Astrocyte (in vitro differentiated cells and primary cell): ENCODE measurements around the gene ACTN4. TPM values are rescaled to one million over a fixed set of nuclear protein-coding genes. Genes with fewer than 3 reads are reported as not detected.

Source experiments
- DNase-seq: peaks from one replicate; pipeline ENCODE4 v3.0.0-alpha.2; 2010; ENCODE audit warnings: low read depth
- FAIRE-seq: peaks from 2 replicates; lab custom pipeline; 2011; peaks lifted over from hg19 to GRCh38; lab: Jason Lieb, UNC
- H2AFZ ChIP-seq: 2 replicates; pipeline ENCODE4 v1.6.0; 2012; ENCODE audit warnings: low read depth, low read length, inconsistent platforms
- H3K27ac ChIP-seq: 2 replicates; pipeline ENCODE4 v1.5.1; 2011; ENCODE audit warnings: low read depth, low read length, inconsistent platforms
- H3K27me3 ChIP-seq: 2 replicates; pipeline ENCODE4 v1.6.0; 2011; ENCODE audit warnings: low read length, inconsistent platforms; ENCODE audit not compliant: insufficient read depth
- H3K36me3 ChIP-seq: 2 replicates; pipeline ENCODE4 v1.5.1; 2011; ENCODE audit warnings: low read length, inconsistent platforms; ENCODE audit not compliant: insufficient read depth
- H3K4me1 ChIP-seq: 2 replicates; pipeline ENCODE4 v1.5.1; 2011; ENCODE audit warnings: low read length, inconsistent platforms; ENCODE audit not compliant: insufficient read depth
- H3K4me2 ChIP-seq: 2 replicates; pipeline ENCODE4 v1.6.0; 2012; ENCODE audit warnings: low read length, inconsistent platforms
- H3K4me3 ChIP-seq: 2 replicates; pipeline ENCODE4 v1.5.1; 2011; ENCODE audit warnings: low read depth, mild to moderate bottlenecking, low read length, inconsistent platforms; ENCODE audit not compliant: insufficient read depth
- H3K79me2 ChIP-seq: 2 replicates; pipeline ENCODE4 v1.6.0; 2012; ENCODE audit warnings: mild to moderate bottlenecking, low read length, inconsistent platforms; ENCODE audit not compliant: insufficient read depth
- H3K9ac ChIP-seq: 2 replicates; pipeline ENCODE4 v1.6.0; 2012; ENCODE audit warnings: mild to moderate bottlenecking, low read length, inconsistent platforms
- H3K9me3 ChIP-seq: 2 replicates; pipeline ENCODE4 v1.5.1; 2012; ENCODE audit warnings: low read depth, mild to moderate bottlenecking, low read length, inconsistent platforms; ENCODE audit not compliant: insufficient read depth
- H4K20me1 ChIP-seq: 2 replicates; pipeline ENCODE4 v1.6.0; 2012; ENCODE audit warnings: low read length, inconsistent platforms; ENCODE audit not compliant: insufficient read depth
- H3K27ac Mint-ChIP-seq: one replicate; pipeline ENCODE4 v1.8.0; 2021; ENCODE audit warnings: mild to moderate bottlenecking, mixed read lengths; ENCODE audit not compliant: unreplicated experiment
- H3K27me3 Mint-ChIP-seq: one replicate; pipeline ENCODE4 v1.8.0; 2021; ENCODE audit warnings: low read depth, mixed read lengths; ENCODE audit not compliant: unreplicated experiment
- H3K36me3 Mint-ChIP-seq: one replicate; pipeline ENCODE4 v1.8.0; 2021; ENCODE audit warnings: low read depth, mixed read lengths; ENCODE audit not compliant: unreplicated experiment
- H3K4me1 Mint-ChIP-seq: one replicate; pipeline ENCODE4 v1.8.0; 2021; ENCODE audit warnings: low read depth, mixed read lengths; ENCODE audit not compliant: unreplicated experiment
- H3K4me3 Mint-ChIP-seq: one replicate; pipeline ENCODE4 v1.8.0; 2021; ENCODE audit warnings: mild to moderate bottlenecking, moderate library complexity, mixed read lengths; ENCODE audit not compliant: unreplicated experiment
- H3K9me3 Mint-ChIP-seq: one replicate; pipeline ENCODE4 v1.8.0; 2021; ENCODE audit warnings: mild to moderate bottlenecking, mixed read lengths; ENCODE audit not compliant: unreplicated experiment
- EZH2 ChIP-seq: IDR thresholded peaks from 2 replicates; pipeline ENCODE4 v1.6.1; 2012; ENCODE audit warnings: mild to moderate bottlenecking, low read length, inconsistent platforms; ENCODE audit not compliant: insufficient read depth
- total RNA-seq: library from RNA; stranded (reverse); gene quantifications from 2 replicates; pipeline ENCODE4 v1.2.1, GENCODE V29; 2021
- TF ChIP-seq, protein P1 (sequence below): IDR thresholded peaks from 2 replicates; pipeline ENCODE4 v1.5.1; 2011; ENCODE audit warnings: low read depth, mild to moderate bottlenecking, inconsistent platforms, low read length, moderate library complexity; ENCODE audit not compliant: insufficient read depth

The ACTN4 gene
- total RNA-seq, 1 donor from 2014 or later = 879 TPM

- Mint-ChIP-seq H3K27ac (no peak overlapping the region), H3K9me3 (no peaks in the 10 kb centered on the region), H3K36me3 (peaks cover 27% of the 10 kb centered on the region), H3K4me3 (no peak overlapping the region), H3K4me1 (peaks cover 3% of the 10 kb centered on the region), H3K27me3 (no peaks in the 10 kb centered on the region)
- H3K4me2 ChIP-seq = no peak overlapping the region
- H3K79me2 ChIP-seq = no peaks in the 10 kb centered on the region
- H3K36me3 ChIP-seq = peaks cover 16% of the 10 kb centered on the region
- peaks cover 14% of the 10 kb centered on the region for H4K20me1 ChIP-seq
- no peaks in the 10 kb centered on the region for H3K4me1 ChIP-seq
- no peak overlapping the region for H2AFZ ChIP-seq
- FAIRE-seq = no peak
- no peaks in the 10 kb centered on the region for H3K9me3 ChIP-seq
- H3K4me3 ChIP-seq = no peak overlapping the region
- no peak for DNase-seq
- no peaks in the 10 kb centered on the region for H3K27me3 ChIP-seq
- no peak overlapping the region for H3K27ac ChIP-seq
- TF ChIP-seq EZH2 = no peak
- TF ChIP-seq, protein P1, sequence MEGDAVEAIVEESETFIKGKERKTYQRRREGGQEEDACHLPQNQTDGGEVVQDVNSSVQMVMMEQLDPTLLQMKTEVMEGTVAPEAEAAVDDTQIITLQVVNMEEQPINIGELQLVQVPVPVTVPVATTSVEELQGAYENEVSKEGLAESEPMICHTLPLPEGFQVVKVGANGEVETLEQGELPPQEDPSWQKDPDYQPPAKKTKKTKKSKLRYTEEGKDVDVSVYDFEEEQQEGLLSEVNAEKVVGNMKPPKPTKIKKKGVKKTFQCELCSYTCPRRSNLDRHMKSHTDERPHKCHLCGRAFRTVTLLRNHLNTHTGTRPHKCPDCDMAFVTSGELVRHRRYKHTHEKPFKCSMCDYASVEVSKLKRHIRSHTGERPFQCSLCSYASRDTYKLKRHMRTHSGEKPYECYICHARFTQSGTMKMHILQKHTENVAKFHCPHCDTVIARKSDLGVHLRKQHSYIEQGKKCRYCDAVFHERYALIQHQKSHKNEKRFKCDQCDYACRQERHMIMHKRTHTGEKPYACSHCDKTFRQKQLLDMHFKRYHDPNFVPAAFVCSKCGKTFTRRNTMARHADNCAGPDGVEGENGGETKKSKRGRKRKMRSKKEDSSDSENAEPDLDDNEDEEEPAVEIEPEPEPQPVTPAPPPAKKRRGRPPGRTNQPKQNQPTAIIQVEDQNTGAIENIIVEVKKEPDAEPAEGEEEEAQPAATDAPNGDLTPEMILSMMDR = no peak
- H3K9ac ChIP-seq = no peak overlapping the region
Measured at GRCh38 chr19:38632476-38633213, 14.8 kb upstream of the ACTN4 start.

- Histone ChIP-seq H3K27ac (no peak overlapping the region), H3K4me2 (no peak overlapping the region), H3K4me1 (no peaks in the 10 kb centered on the region), H4K20me1 (peaks cover 9% of the 10 kb centered on the region), H3K9me3 (no peaks in the 10 kb centered on the region), H2AFZ (no peak overlapping the region), H3K79me2 (no peaks in the 10 kb centered on the region), H3K27me3 (no peaks in the 10 kb centered on the region), H3K9ac (no peak overlapping the region), H3K36me3 (peaks cover 5% of the 10 kb centered on the region), H3K4me3 (no peak overlapping the region)
- no peaks in the 10 kb centered on the region for H3K27me3 Mint-ChIP-seq
- DNase-seq (no peak), FAIRE-seq (no peak)
- no peaks in the 10 kb centered on the region for H3K9me3 Mint-ChIP-seq
- H3K4me3 Mint-ChIP-seq = no peak overlapping the region
- peaks cover 3% of the 10 kb centered on the region for H3K4me1 Mint-ChIP-seq
- TF ChIP-seq EZH2 = no peak
- TF ChIP-seq, protein P1 = peak; percentile 88
- peak overlapping the region; percentile 81 for H3K27ac Mint-ChIP-seq
- H3K36me3 Mint-ChIP-seq = peaks cover 22% of the 10 kb centered on the region
Measured at GRCh38 chr19:38634757-38635482, 12.5 kb upstream of the ACTN4 start.
